Tibial nerve (tissue), 4 donors: ENCODE data around the gene SV2B. TPM values are rescaled to one million over a fixed set of nuclear protein-coding genes. Genes with fewer than 3 reads are reported as not detected.

Experiments
- DNase-seq, 2 donors: peaks; one replicate each; pipeline ENCODE4 v3.0.0-alpha.2; 2019; ENCODE audit warnings: low spot score in 2 of 2
- H3K27ac ChIP-seq, 4 donors: fragments of 200-600 bp; sonication (generic) in 3 of 4; one replicate each; pipeline ENCODE4 v1.5.1; 2017 to 2019; ENCODE audit warnings: mild to moderate bottlenecking in 1 of 4
- H3K27me3 ChIP-seq, 2 donors: fragments of 200-600 bp; sonication (generic) in 1 of 2; one replicate each; pipeline versions ENCODE4 v1.5.1 to v1.6.0; 2017 to 2019
- H3K36me3 ChIP-seq, 3 donors: fragments of 200-600 bp; sonication (generic); one replicate each; pipeline ENCODE4 v1.5.1; 2018 to 2019
- H3K4me1 ChIP-seq, 4 donors: fragments of 200-600 bp; sonication (generic) in 3 of 4; one replicate each; pipeline ENCODE4 v1.5.1; 2017 to 2019
- H3K4me3 ChIP-seq, 4 donors: fragments of 200-600 bp; sonication (generic) in 3 of 4; one replicate each; pipeline ENCODE4 v1.5.1; 2017 to 2019; ENCODE audit warnings: mild to moderate bottlenecking in 1 of 4, moderate library complexity in 1 of 4
- H3K9me3 ChIP-seq, 4 donors: fragments of 200-600 bp; sonication (generic) in 3 of 4; one replicate each; pipeline ENCODE4 v1.5.1; 2017 to 2019
- CTCF ChIP-seq, 5 experiments: fragments of 200-600 bp in 3 of 5; fragments of 450-650 bp in 2 of 5; sonication (generic) in 3 of 5; IDR thresholded peaks; one replicate each; pipeline ENCODE4 v1.5.1; 2016 to 2019; ENCODE audit warnings: antibody characterized with exemption in 5 of 5, mild to moderate bottlenecking in 3 of 5, moderate library complexity in 2 of 5
- EP300 ChIP-seq, 2 donors: sonication (generic); formaldehyde crosslinking; IDR thresholded peaks; one replicate each; pipeline ENCODE4 v1.6.1; 2017; ENCODE audit warnings: antibody characterized with exemption in 2 of 2, mild to moderate bottlenecking in 1 of 2
- POLR2A ChIP-seq, 2 donors: fragments of 450-650 bp; IDR thresholded peaks; one replicate each; pipeline ENCODE4 v1.6.1; 2017; ENCODE audit warnings: antibody characterized with exemption in 2 of 2, mild to moderate bottlenecking in 2 of 2, moderate library complexity in 2 of 2
- WGBS, 2 donors: methylation state at CpG; one replicate each; pipeline ENCODE4 v1.1.5; 2018; 5-methylcytosine and 5-hydroxymethylcytosine counted together
- total RNA-seq, 4 donors: library from RNA; depleted of rRNA; stranded (reverse); fragments of >200 nt; gene quantifications; one replicate each; pipeline ENCODE4 v1.1.0, GENCODE V29; 2016

SV2B gene
- total RNA-seq, 4 donors from 2014 or later = 8.3 to 20.5 (median 17.1) TPM

- TF ChIP-seq CTCF (IDR thresholded peaks at IDR 0.05) (no peak), EP300 (IDR thresholded peaks at IDR 0.05) (no peak), POLR2A (IDR thresholded peaks at IDR 0.05) (no peak)
- no peaks in the 10 kb centered on the region for H3K9me3 ChIP-seq
- DNase-seq = no peak
- peak overlapping the region in 2 of 4 donors; percentile 16 to 24 for H3K27ac ChIP-seq
- no peaks in the 10 kb centered on the region for H3K36me3 ChIP-seq
- H3K4me1 ChIP-seq = peaks cover 0 to 15% (median 6%) of the 10 kb centered on the region in 4 donors
- H3K4me3 ChIP-seq = no peak overlapping the region
- WGBS, 2 donors = 65 to 69% methylated on average over 6 of the region's 6 CpGs
- no peaks in the 10 kb centered on the region for H3K27me3 ChIP-seq
Measured at GRCh38 chr15:91113030-91113429, 13.0 kb downstream of the SV2B start.

- 52 to 61% methylated on average over 5 of the region's 5 CpGs for WGBS, 2 donors
- TF ChIP-seq EP300 (IDR thresholded peaks at IDR 0.05) = no peak
- no peak for TF ChIP-seq CTCF (IDR thresholded peaks at IDR 0.05)
- no peak for TF ChIP-seq POLR2A (IDR thresholded peaks at IDR 0.05)
- peak overlapping the region in 2 of 4 donors; percentile 66 to 73 for H3K27ac ChIP-seq
- no peaks in the 10 kb centered on the region for H3K36me3 ChIP-seq
- peaks cover 0 to 18% (median 7%) of the 10 kb centered on the region in 4 donors for H3K4me1 ChIP-seq
- no peaks in the 10 kb centered on the region for H3K27me3 ChIP-seq
- no peaks in the 10 kb centered on the region for H3K9me3 ChIP-seq
- no peak for DNase-seq
- no peak overlapping the region for H3K4me3 ChIP-seq
Measured at GRCh38 chr15:91114301-91114700, 14.2 kb downstream of the SV2B start.

- no peak for TF ChIP-seq EP300 (IDR thresholded peaks at IDR 0.05)
- no peak for TF ChIP-seq CTCF (IDR thresholded peaks at IDR 0.05)
- no peak for TF ChIP-seq POLR2A (IDR thresholded peaks at IDR 0.05)
- no peaks in the 10 kb centered on the region for H3K27me3 ChIP-seq
- H3K36me3 ChIP-seq = no peaks in the 10 kb centered on the region
- no peak overlapping the region for H3K4me3 ChIP-seq
- H3K4me1 ChIP-seq = peaks cover 0 to 18% (median 7%) of the 10 kb centered on the region in 4 donors
- WGBS, 2 donors = 20 to 24% methylated on average over 9 of the region's 9 CpGs
- peak overlapping the region in 3 of 4 donors; percentile 48 to 73 (median 66) for H3K27ac ChIP-seq
- no peaks in the 10 kb centered on the region for H3K9me3 ChIP-seq
- peak in 1 of 2 donors; percentile 20 for DNase-seq
Measured at GRCh38 chr15:91116113-91117067, 16.3 kb downstream of the SV2B start.

GRCh38 chr15:91117375-91117774 lies 17.3 kb downstream of the SV2B start:
- WGBS, 2 donors = 94 to 95% methylated on average over 1 of the region's 1 CpG
- Histone ChIP-seq H3K4me1 (peaks cover 0 to 18% (median 7%) of the 10 kb centered on the region in 4 donors), H3K27me3 (no peaks in the 10 kb centered on the region), H3K4me3 (no peak overlapping the region), H3K36me3 (no peaks in the 10 kb centered on the region), H3K27ac (peak overlapping the region in 2 of 4 donors; percentile 62 to 66), H3K9me3 (no peaks in the 10 kb centered on the region)
- TF ChIP-seq CTCF (IDR thresholded peaks at IDR 0.05) = no peak
- no peak for TF ChIP-seq EP300 (IDR thresholded peaks at IDR 0.05)
- TF ChIP-seq POLR2A (IDR thresholded peaks at IDR 0.05) = no peak
- DNase-seq = no peak
